IMR-90 (cell line): ENCODE measurements around the gene SBNO1. TPM values are rescaled to one million over a fixed set of nuclear protein-coding genes. Genes with fewer than 3 reads are reported as not detected.

Experiments
- ATAC-seq: fragments of 200-7000 bp; cut with Tn5 transposase; 2 replicates; pipeline ENCODE4 v1.9.1; 2020; ENCODE audit warnings: low read depth, mild to moderate bottlenecking, moderate library complexity
- BruUV-seq: library from RNA; stranded (reverse); fragments of 400-500 nt; replicated peaks from 2 replicates; lab custom pipeline; 2021; lab: Mats Ljungman, UMichigan
- CTCF ChIA-PET: fragments of 300-600 bp; formaldehyde crosslinking; extraction: SDS; loops from one replicate; lab custom pipeline; 2021; ENCODE audit warnings: antibody characterized with exemption; lab: Yijun Ruan, JAX
- POLR2A ChIA-PET: fragments of 300-600 bp; sonication (Branson Sonifier 250); formaldehyde crosslinking; loops from one replicate; lab custom pipeline; 2022; ENCODE audit warnings: antibody characterized with exemption; ENCODE audit not compliant: unreplicated experiment; lab: Charles Lee
- DNase-seq: peaks from one replicate; pipeline ENCODE4 v3.0.0; 2013
- H2AFZ ChIP-seq: replicated peaks from 2 replicates; pipeline ENCODE3; 2013; ENCODE audit warnings: low read length, mild to moderate bottlenecking; ENCODE audit not compliant: poor library complexity
- H2AK5ac ChIP-seq: 2 replicates; pipeline ENCODE4 v1.6.1; 2013; ENCODE audit warnings: low read depth, low read length, inconsistent platforms
- H2AK9ac ChIP-seq: replicated peaks from 2 replicates; pipeline ENCODE3; 2013; ENCODE audit warnings: mild to moderate bottlenecking, low read depth, low read length, moderate library complexity; ENCODE audit not compliant: poor library complexity
- H2BK120ac ChIP-seq: 2 replicates; pipeline ENCODE4 v1.6.1; 2013; ENCODE audit warnings: low read depth, low read length, inconsistent platforms
- H2BK15ac ChIP-seq: 3 replicates; pipeline ENCODE4 v1.6.1; 2013; ENCODE audit warnings: low read depth, low read length, inconsistent platforms
- H2BK20ac ChIP-seq: 2 replicates; pipeline ENCODE4 v1.6.1; 2013; ENCODE audit warnings: low read depth, mild to moderate bottlenecking, inconsistent platforms, low read length, moderate library complexity
- H2BK5ac ChIP-seq: 2 replicates; pipeline ENCODE4 v1.6.1; 2013; ENCODE audit warnings: mild to moderate bottlenecking, low read depth, low read length, inconsistent platforms; ENCODE audit not compliant: poor library complexity, severe bottlenecking
- H3K14ac ChIP-seq: replicated peaks from 2 replicates; pipeline ENCODE4 v1.6.1; 2013; ENCODE audit warnings: low read depth, low read length, inconsistent platforms
- H3K18ac ChIP-seq: 2 replicates; pipeline ENCODE4 v1.6.1; 2013; ENCODE audit warnings: low read depth, low read length, control low read depth
- H3K23ac ChIP-seq: 2 replicates; pipeline ENCODE4 v1.6.1; 2013; ENCODE audit warnings: low read depth, low read length, inconsistent platforms
- H3K27ac ChIP-seq: 2 replicates; pipeline ENCODE4 v1.5.1; 2013; ENCODE audit warnings: mild to moderate bottlenecking, control low read depth, low read length; ENCODE audit not compliant: insufficient read depth
- H3K27me3 ChIP-seq: 2 replicates; pipeline ENCODE4 v1.6.1; 2013; ENCODE audit warnings: low read length; ENCODE audit not compliant: control insufficient read depth, insufficient read depth
- H3K36me3 ChIP-seq: 2 replicates; pipeline ENCODE4 v1.6.1; 2013; ENCODE audit warnings: low read length, mixed read lengths; ENCODE audit not compliant: control insufficient read depth, insufficient read depth
- H3K4ac ChIP-seq: 2 replicates; pipeline ENCODE4 v1.6.1; 2013; ENCODE audit warnings: low read depth, low read length, inconsistent platforms
- H3K4me1 ChIP-seq: 2 replicates; pipeline ENCODE4 v1.6.1; 2013; ENCODE audit warnings: low read length, mixed read lengths; ENCODE audit not compliant: control insufficient read depth, insufficient read depth
- H3K4me2 ChIP-seq: 2 replicates; pipeline ENCODE4 v1.6.1; 2013; ENCODE audit warnings: low read depth, mild to moderate bottlenecking, control low read depth, low read length, moderate library complexity
- H3K4me3 ChIP-seq: 2 replicates; pipeline ENCODE4 v1.5.1; 2013; ENCODE audit warnings: low read depth, mild to moderate bottlenecking, control low read depth, low read length, moderate library complexity; ENCODE audit not compliant: insufficient read depth
- H3K56ac ChIP-seq: 2 replicates; pipeline ENCODE4 v1.6.1; 2013; ENCODE audit warnings: low read length, inconsistent platforms; ENCODE audit not compliant: insufficient read depth; ENCODE audit errors: extremely low read depth
- H3K79me1 ChIP-seq, 2 experiments: 2 replicates each; pipeline ENCODE4 v1.6.1; 2013; ENCODE audit warnings: low read length in 2 of 2, inconsistent platforms in 1 of 2, low read depth in 1 of 2
- H3K9ac ChIP-seq: 2 replicates; pipeline ENCODE4 v1.6.1; 2013; ENCODE audit warnings: low read depth, low read length, control low read depth
- H3K9me1 ChIP-seq: 2 replicates; pipeline ENCODE4 v1.6.1; 2013; ENCODE audit warnings: low read length, inconsistent platforms; ENCODE audit not compliant: insufficient read depth
- H3K9me3 ChIP-seq: 2 replicates; pipeline ENCODE4 v1.6.1; 2013; ENCODE audit warnings: low read length; ENCODE audit not compliant: control insufficient read depth, insufficient read depth
- H4K20me1 ChIP-seq: 2 replicates; pipeline ENCODE4 v1.6.1; 2013; ENCODE audit warnings: low read length, inconsistent platforms; ENCODE audit not compliant: insufficient read depth
- H4K5ac ChIP-seq: 2 replicates; pipeline ENCODE4 v1.6.1; 2013; ENCODE audit warnings: mild to moderate bottlenecking, low read depth, low read length, control low read depth
- H4K8ac ChIP-seq, 2 experiments: 2 replicates each; pipeline ENCODE4 v1.6.1; 2013; ENCODE audit warnings: low read depth in 2 of 2, low read length in 2 of 2, control low read depth in 1 of 2, inconsistent platforms in 1 of 2
- H4K91ac ChIP-seq: 2 replicates; pipeline ENCODE4 v1.6.1; 2013; ENCODE audit warnings: low read depth, low read length, inconsistent platforms; ENCODE audit not compliant: insufficient read depth
- CEBPB ChIP-seq: IDR thresholded peaks from 2 replicates; pipeline ENCODE4 v1.6.1; 2012; ENCODE audit warnings: low read depth, low read length, improper control_type of control experiment
- MXI1 ChIP-seq: IDR thresholded peaks from 2 replicates; pipeline ENCODE4 v1.6.1; 2012; ENCODE audit warnings: low read depth, mild to moderate bottlenecking, low read length, moderate library complexity, borderline replicate concordance
- NFE2L2 ChIP-seq: fragments of 150-350 bp; IDR thresholded peaks from 2 replicates; pipeline ENCODE4 v1.6.1; 2016; ENCODE audit warnings: low read depth, mild to moderate bottlenecking, low read length
- RCOR1 ChIP-seq: IDR thresholded peaks from 2 replicates; pipeline ENCODE4 v1.6.1; 2012; ENCODE audit warnings: mild to moderate bottlenecking, low read length, improper control_type of control experiment; ENCODE audit not compliant: insufficient replicate concordance
- RFX5 ChIP-seq: IDR thresholded peaks from 2 replicates; pipeline ENCODE4 v1.8.0; 2012; ENCODE audit warnings: low read depth, mild to moderate bottlenecking, low read length, moderate library complexity
- SMC3 ChIP-seq: fragments of 150-350 bp; IDR thresholded peaks from 2 replicates; pipeline ENCODE4 v1.6.1; 2016; ENCODE audit warnings: low read depth, mild to moderate bottlenecking, antibody characterized with exemption, low read length, moderate library complexity
- USF2 ChIP-seq: fragments of 150-350 bp; IDR thresholded peaks from 2 replicates; pipeline ENCODE4 v1.6.1; 2017; ENCODE audit warnings: mild to moderate bottlenecking, antibody characterized with exemption, low read length, low read depth
- WGBS, 2 experiments: methylation state at CpG; one replicate each; pipeline versions ENCODE4 v1.1.5 to v1.1.7; 2013; ENCODE audit warnings: missing lambda C conversion rate in 2 of 2; ENCODE audit not compliant: insufficient read length in 1 of 2; ENCODE audit errors: extremely low coverage in 2 of 2; 5-methylcytosine and 5-hydroxymethylcytosine counted together
- dilution Hi-C: fragments of 300-500 bp; cut with HindIII; formaldehyde crosslinking; loops from one replicate; pipeline ENCODE4 v1.14.3; 2018; ENCODE audit warnings: low sequenced_read_pairs; ENCODE audit not compliant: unreplicated experiment
- in situ Hi-C: fragments of 300-500 bp; cut with MboI; formaldehyde crosslinking; loops from 3 replicates; pipeline ENCODE4 v1.14.3; 2019; ENCODE audit warnings: low sequenced_read_pairs, inconsistent platforms, mixed read lengths
- intact Hi-C: fragments of 100-400 bp; cut with micrococcal nuclease; formaldehyde crosslinking; loops from 2 replicates; pipeline ENCODE4 v1.10.0; 2022
- polyA plus RNA-seq, 3 experiments: library from polyadenylated mRNA; depleted of rRNA; stranded (reverse); fragments of >200 nt; gene quantifications; 2 replicates each; pipeline ENCODE4 v1.2.3, GENCODE V29; 2012; ENCODE audit warnings: low replicate concordance in 1 of 3
- total RNA-seq: library from RNA; depleted of rRNA; stranded (reverse); fragments of >200 nt; gene quantifications from 2 replicates; pipeline ENCODE4 v1.2.3, GENCODE V29; 2012

SBNO1 gene
- total and polyA plus RNA-seq, 2 of the 4 experiments (the other 2 are of a cell fraction), result 5.3 to 24.9 TPM

GRCh38 chr12:123391546-123392343 is 27.1 kb upstream of the SBNO1 start:
- Histone ChIP-seq H3K56ac (no peak overlapping the region), H2BK120ac (no peak overlapping the region), H3K4me2 (no peak overlapping the region), H4K20me1 (peaks cover 31% of the 10 kb centered on the region), H2AK5ac (no peak overlapping the region), H4K91ac (no peak overlapping the region), H3K18ac (no peak overlapping the region), H3K36me3 (peaks cover 53% of the 10 kb centered on the region), H2BK15ac (no peak overlapping the region), H3K4ac (no peak overlapping the region), H2BK5ac (no peak overlapping the region), H2AFZ (no peak overlapping the region), H4K5ac (no peak overlapping the region), H3K9me3 (no peaks in the 10 kb centered on the region), H3K9ac (no peak overlapping the region), H2BK20ac (no peak overlapping the region), H3K27me3 (no peaks in the 10 kb centered on the region), H3K9me1 (peaks cover 18% of the 10 kb centered on the region; the same call in 1 of the 2 replicates), H3K27ac (no peak overlapping the region), H2AK9ac (no peak overlapping the region), H3K14ac (no peak overlapping the region), H3K4me1 (peaks cover 13% of the 10 kb centered on the region), H3K4me3 (no peak overlapping the region), H3K23ac (peak overlapping the region; percentile 41), H3K79me1 (peaks cover 53 to 82% of the 10 kb centered on the region in 2 experiments), H4K8ac (no peak overlapping the region)
- intact Hi-C loops, result loop anchor here (5.0 kb wide), 1 partner anchor 41 kb away; no protein-coding TSS in a partner anchor
- BruUV-seq, result no TSS peak
- ChIA-PET POLR2A (interaction anchor here (0.6 kb wide), 1 partner anchor 36 kb away, joined by 5 read pairs; no protein-coding TSS in a partner anchor), CTCF (interaction anchor here (0.6 kb wide), 1 partner anchor 71 kb away, joined by 6 read pairs; no protein-coding TSS in a partner anchor)
- in situ Hi-C loops, result no loop called here
- WGBS, 2 experiments, result no CpG with 5 or more reads among the region's 8 CpGs
- TF ChIP-seq NFE2L2 (no peak), RCOR1 (no peak), RFX5 (no peak), SMC3 (no peak), CEBPB (no peak), USF2 (no peak), MXI1 (no peak)
- no peak for DNase-seq
- dilution Hi-C loops, result no loop called here
- no peak for ATAC-seq
